Hematopoietic multipotent progenitor cell (in vitro differentiated cells): ENCODE results near the gene SLC13A1. TPM values are rescaled to one million over a fixed set of nuclear protein-coding genes. Genes with fewer than 3 reads are reported as not detected.
"Not testable (repeated sequence)": the region's sequence is repeated elsewhere in the genome, so short reads cannot be mapped to it uniquely, and the experiment has no call there.

ENCODE experiments used
- DNase-seq, 3 donors: peaks; one replicate each; pipeline ENCODE4 v3.0.0-alpha.2; 2011 to 2015; ENCODE audit warnings: low read depth in 2 of 3, low spot score in 2 of 3
- total RNA-seq: library from RNA; depleted of rRNA; stranded (reverse); fragments of >200 nt; gene quantifications from one replicate; pipeline ENCODE4 v1.2.3, GENCODE V29; 2012

The SLC13A1 gene, protein sequence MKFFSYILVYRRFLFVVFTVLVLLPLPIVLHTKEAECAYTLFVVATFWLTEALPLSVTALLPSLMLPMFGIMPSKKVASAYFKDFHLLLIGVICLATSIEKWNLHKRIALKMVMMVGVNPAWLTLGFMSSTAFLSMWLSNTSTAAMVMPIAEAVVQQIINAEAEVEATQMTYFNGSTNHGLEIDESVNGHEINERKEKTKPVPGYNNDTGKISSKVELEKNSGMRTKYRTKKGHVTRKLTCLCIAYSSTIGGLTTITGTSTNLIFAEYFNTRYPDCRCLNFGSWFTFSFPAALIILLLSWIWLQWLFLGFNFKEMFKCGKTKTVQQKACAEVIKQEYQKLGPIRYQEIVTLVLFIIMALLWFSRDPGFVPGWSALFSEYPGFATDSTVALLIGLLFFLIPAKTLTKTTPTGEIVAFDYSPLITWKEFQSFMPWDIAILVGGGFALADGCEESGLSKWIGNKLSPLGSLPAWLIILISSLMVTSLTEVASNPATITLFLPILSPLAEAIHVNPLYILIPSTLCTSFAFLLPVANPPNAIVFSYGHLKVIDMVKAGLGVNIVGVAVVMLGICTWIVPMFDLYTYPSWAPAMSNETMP
- not detected for total RNA-seq

GRCh38 chr7:123199883-123200282 is at the start of gene SLC13A1:
SLC13A1 (minus strand) TSS chr7:123199969; CDS start chr7:123199946, 23 bp downstream.
- no peak for DNase-seq

GRCh38 chr7:123244768-123245167 is 45.0 kb upstream of the SLC13A1 start:
- no peak for DNase-seq

DNA sequence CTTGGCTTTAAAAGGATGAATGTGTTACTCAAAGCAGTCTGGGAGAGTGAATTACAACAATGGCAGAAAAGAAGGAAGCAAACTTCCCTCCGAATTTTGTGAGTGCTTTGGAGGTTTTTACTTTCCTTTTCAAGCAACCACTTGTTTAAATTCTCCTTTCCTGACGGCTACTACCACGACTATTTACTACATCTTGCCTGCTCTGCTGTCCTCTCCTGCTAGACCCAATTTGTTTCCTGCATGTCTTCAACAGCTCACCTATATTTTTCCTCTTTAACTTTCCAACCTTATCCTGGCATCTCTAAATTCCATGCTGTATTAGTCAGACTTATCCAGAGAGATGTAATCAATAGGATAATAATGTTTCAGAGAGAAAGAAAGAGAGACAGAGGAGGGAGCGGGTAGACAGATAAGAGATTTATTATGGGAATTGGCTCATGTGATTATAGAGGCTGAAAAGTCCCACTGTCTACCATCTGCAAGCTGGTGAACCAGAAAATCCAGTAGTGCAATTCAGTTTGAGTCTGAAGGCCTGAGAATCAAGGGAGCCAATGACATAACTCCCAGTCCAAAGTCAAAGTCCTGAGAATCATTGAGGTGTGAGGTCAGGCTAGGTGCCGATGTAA is 42.8 kb upstream of the SLC13A1 start:
- DNase-seq = no peak

GRCh38 chr7:123241809-123242208 is 42.0 kb upstream of the SLC13A1 start:
- DNase-seq = no peak

DNA sequence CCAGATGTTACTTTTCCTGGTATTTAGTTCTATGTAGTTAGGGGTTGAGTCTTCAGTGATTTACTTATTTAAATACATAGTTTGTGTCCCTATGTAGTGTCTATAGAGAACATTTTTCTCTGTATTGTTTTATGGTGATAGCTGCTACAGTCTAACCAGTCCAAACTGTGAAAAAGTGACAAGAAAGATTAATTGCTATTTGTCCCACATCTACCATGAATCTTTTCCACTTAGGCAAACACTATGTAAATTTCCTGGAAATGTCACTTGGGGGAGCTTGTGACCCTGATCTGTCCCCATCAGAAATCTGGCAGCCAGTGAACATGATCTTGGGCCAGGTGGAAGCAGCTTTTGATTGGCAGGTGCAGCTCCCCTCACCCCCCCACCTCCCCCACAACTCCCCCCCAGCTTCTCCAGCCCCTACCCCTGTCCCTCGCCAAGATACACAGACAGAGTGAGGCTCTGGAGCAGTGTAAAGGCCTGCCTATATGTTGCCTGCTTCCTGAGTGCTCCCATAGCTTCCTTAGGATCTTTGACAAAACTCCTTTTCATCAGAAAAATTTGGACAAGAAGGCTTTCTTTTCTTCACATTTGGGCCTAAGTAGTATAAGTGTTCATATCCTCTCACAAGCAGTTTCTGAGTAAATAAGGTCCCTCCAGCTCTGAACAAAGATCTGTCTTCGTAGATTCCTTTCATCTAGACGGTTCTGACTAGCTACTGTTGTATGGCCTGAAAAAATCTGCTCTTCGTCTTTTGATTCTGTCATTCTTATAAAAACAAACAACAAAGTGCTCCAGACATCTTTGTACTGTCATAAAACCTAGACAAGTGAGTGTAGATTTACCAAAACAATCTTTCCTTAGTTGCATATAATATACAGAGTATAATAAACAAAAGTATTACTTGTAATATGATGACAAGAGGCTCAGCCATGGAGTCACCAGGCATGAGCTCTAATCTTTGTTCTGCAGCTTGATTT is 31.5 kb upstream of the SLC13A1 start:
- DNase-seq = no peak

GRCh38 chr7:123230603-123231002 is 30.8 kb upstream of the SLC13A1 start:
- DNase-seq = no peak

GRCh38 chr7:123230147-123230546 is 30.4 kb upstream of the SLC13A1 start:
- no peak for DNase-seq

DNA sequence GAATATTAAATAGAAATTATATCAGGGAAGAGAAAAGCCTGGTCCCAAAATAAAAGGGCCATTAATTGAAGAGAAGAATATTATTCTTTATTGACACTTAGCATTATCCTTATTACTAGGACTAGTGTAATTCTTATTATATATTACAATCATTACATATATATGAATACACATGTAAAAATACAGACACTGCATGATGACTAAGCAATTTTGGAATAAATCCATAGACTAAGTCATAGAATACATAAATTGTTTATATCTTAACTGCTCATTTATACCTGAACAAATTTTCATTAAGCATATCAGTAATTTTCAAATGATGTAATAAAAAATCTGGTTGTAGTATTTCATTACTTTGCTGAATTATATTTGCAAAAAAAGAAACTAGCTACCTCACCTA is 29.7 kb upstream of the SLC13A1 start:
- DNase-seq = no peak

DNA sequence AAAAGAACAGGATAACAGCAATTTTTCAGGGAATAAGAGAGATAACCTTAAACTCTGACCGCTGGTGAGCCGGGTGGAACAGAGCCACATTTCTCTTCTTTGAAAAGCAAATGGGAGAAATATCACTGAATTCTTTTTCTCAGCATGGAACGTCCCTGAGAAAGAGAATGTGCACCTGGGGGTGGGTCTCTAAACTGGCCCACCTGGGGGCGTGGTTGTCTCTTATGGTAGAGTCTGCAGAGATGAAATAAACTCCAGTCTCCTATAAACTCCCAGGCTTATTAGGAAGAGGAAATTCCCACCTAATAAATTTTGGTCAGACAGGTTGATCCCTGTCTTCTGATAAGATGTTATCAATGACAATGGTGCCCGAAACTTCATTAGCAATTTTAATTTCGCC is 27.9 kb upstream of the SLC13A1 start:
- not testable (repeated sequence) for DNase-seq

GRCh38 chr7:123220396-123220795 is 20.6 kb upstream of the SLC13A1 start:
- DNase-seq = no peak

DNA sequence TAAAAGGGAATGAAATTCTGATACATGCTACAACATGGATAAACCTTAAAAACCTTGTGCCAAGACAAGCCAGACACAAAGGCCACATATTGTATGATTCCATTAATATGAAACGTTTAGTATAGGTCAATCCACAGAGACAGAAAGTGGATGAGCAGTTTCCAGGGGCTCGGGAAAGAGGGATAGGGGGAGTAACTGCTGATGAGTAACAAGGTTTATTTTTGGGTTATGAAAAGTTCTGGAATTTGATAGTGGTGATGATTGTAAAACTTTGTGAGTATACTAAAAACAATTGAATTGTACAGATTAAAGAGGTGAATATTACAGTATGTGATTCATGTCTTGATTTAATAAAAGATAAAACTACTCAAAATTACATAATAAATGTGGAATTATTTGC is 19.1 kb upstream of the SLC13A1 start:
- no peak for DNase-seq

GRCh38 chr7:123216825-123217224 is 17.1 kb upstream of the SLC13A1 start:
- DNase-seq = no peak

- DNase-seq = no peak
Measured at GRCh38 chr7:123215350-123215749, 15.6 kb upstream of the SLC13A1 start.

- DNase-seq = no peak
Measured at GRCh38 chr7:123211545-123211944, 11.8 kb upstream of the SLC13A1 start.

DNA sequence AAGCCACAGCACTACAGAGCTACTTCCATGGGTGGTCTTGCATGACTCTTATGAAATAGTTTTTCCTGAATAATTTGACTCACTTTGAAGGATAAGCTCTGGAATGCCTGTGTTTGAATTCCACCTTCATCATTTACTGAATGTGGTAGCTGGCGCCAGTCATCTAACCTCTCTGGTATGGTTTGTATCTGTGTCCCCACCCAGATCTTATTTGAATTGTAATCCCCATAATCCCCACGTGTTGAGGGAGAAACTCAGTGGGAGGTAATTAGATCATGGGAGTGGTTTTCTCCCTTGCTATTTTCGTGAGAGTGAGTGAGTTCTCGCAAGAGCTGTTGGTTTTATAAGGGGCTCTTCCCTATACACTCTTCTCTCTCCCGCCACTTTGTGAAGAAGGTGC is 11.2 kb upstream of the SLC13A1 start:
- DNase-seq = no peak

GRCh38 chr7:123209786-123210185 is 10.0 kb upstream of the SLC13A1 start:
- no peak for DNase-seq

- DNase-seq = no peak
Measured at GRCh38 chr7:123208793-123209192, 9.0 kb upstream of the SLC13A1 start.

DNA sequence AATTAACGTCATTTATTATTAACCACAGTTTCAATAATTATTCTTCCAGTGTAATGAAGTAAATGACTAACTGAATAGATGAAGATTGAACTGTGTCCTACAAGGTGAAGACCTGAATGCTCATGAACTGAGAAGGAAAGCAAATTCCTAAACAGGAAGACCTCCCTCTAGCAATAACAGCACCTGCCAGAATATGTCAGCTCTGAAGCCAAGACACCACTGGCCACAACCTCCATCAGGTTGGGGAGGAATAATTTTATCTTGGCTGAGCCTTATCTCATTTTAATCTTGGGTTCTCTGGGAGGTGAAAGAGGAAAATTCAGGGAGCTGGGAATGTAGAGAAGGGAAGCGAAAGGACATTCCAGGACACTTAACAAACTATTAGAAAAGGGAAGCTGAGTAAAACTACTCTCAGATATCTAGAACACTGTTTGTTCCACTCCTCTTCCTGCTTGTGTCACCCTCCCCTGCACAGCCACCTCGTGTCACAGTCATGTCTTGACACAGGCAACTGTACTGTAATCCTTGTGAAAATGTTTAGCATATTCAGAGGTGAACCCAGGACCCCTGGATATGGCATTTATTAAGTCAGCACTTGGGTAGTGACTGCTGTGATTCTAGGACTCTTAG is 4.6 kb upstream of the SLC13A1 start:
- no peak for DNase-seq

- DNase-seq = no peak
Measured at GRCh38 chr7:123201901-123202300, 2.1 kb upstream of the SLC13A1 start.
